Upper lobe of left lung (tissue), 6 donors: Measurements from ENCODE around the gene NUP214. TPM values are rescaled to one million over a fixed set of nuclear protein-coding genes. Genes with fewer than 3 reads are reported as not detected.
"Not testable (repeated sequence)": the region's sequence is repeated elsewhere in the genome, so short reads cannot be mapped to it uniquely, and the experiment has no call there.

Experiments
- ATAC-seq, 2 donors: fragments of 200-7000 bp; cut with Tn5 transposase; one replicate each; pipeline ENCODE4 v1.9.1; 2022; ENCODE audit warnings: mild to moderate bottlenecking in 2 of 2, moderate library complexity in 2 of 2; ENCODE audit not compliant: low FRiP score in 2 of 2
- DNase-seq, 2 donors: peaks; one replicate each; pipeline ENCODE4 v3.0.0-alpha.2; 2019 to 2020
- H3K27ac ChIP-seq, 4 donors: fragments of 200-600 bp; sonication (generic); one replicate each; pipeline ENCODE4 v1.5.1; 2016 to 2019
- H3K27me3 ChIP-seq, 4 donors: fragments of 200-600 bp; sonication (generic); one replicate each; pipeline ENCODE4 v1.5.1; 2017 to 2019
- H3K36me3 ChIP-seq, 4 donors: fragments of 200-600 bp; sonication (generic); one replicate each; pipeline ENCODE4 v1.5.1; 2016 to 2019
- H3K4me1 ChIP-seq, 4 donors: fragments of 200-600 bp; sonication (generic); one replicate each; pipeline ENCODE4 v1.5.1; 2018 to 2019
- H3K4me3 ChIP-seq, 4 donors: fragments of 200-600 bp; sonication (generic); one replicate each; pipeline ENCODE4 v1.5.1; 2017 to 2019; ENCODE audit warnings: mild to moderate bottlenecking in 2 of 4, moderate library complexity in 1 of 4
- H3K9me3 ChIP-seq, 4 donors: fragments of 200-600 bp; sonication (generic); one replicate each; pipeline ENCODE4 v1.5.1; 2018 to 2019
- CTCF ChIP-seq, 6 experiments: fragments of 450-650 bp in 4 of 6; fragments of 200-600 bp in 2 of 6; sonication (generic) in 2 of 6; IDR thresholded peaks; one replicate each; pipeline ENCODE4 v1.5.1; 2016 to 2019; ENCODE audit warnings: antibody characterized with exemption in 6 of 6
- EP300 ChIP-seq, 4 donors: sonication (generic); formaldehyde crosslinking; IDR thresholded peaks; one replicate each; pipeline ENCODE4 v1.5.1; 2017; ENCODE audit warnings: antibody characterized with exemption in 4 of 4, control low read depth in 2 of 4
- POLR2A ChIP-seq, 4 donors: fragments of 450-650 bp; IDR thresholded peaks; one replicate each; pipeline ENCODE4 v1.5.1; 2016 to 2017; ENCODE audit warnings: antibody characterized with exemption in 4 of 4, mild to moderate bottlenecking in 2 of 4
- POLR2AphosphoS5 ChIP-seq, 2 donors: sonication (generic); formaldehyde crosslinking; IDR thresholded peaks; one replicate each; pipeline ENCODE4 v1.5.1; 2017; ENCODE audit warnings: antibody characterized with exemption in 2 of 2
- WGBS, 2 donors: methylation state at CpG; one replicate each; pipeline ENCODE4 v1.1.5; 2017 to 2018; 5-methylcytosine and 5-hydroxymethylcytosine counted together
- total RNA-seq, 6 donors: library from RNA; depleted of rRNA in 4 of 6; stranded (reverse); fragments of >200 nt in 4 of 6; gene quantifications; one replicate each; pipeline versions ENCODE4 v1.1.0 to v1.2.1, GENCODE V29; 2016 to 2021
- donor health status: DM: no; HTN: no; CAD: no; lungs with moderate emphysema.
- donor health status: DM: no; HTN: yes; CAD: no; lungs with severe emphysema.

Gene NUP214
- total RNA-seq, 6 donors from 2014 or later: 35.3 to 113 (median 44.3) TPM

- ATAC-seq: no peak
- Histone ChIP-seq H3K36me3 (no peaks in the 10 kb centered on the region), H3K4me1 (peaks cover 11 to 31% (median 14%) of the 10 kb centered on the region in 4 donors), H3K27me3 (peaks cover 0 to 15% (median 6%) of the 10 kb centered on the region in 4 donors), H3K4me3 (peak overlapping the region; percentile 44 to 81 (median 61)), H3K9me3 (no peaks in the 10 kb centered on the region), H3K27ac (peak overlapping the region; percentile 41 to 64 (median 54))
- no peak for DNase-seq
- 32 to 48% methylated on average over 9 to 16 of the region's 19 CpGs for WGBS, 2 donors
- TF ChIP-seq POLR2A (IDR thresholded peaks at IDR 0.05) (no peak), EP300 (IDR thresholded peaks at IDR 0.05) (no peak), POLR2AphosphoS5 (IDR thresholded peaks at IDR 0.05) (no peak), CTCF (IDR thresholded peaks at IDR 0.05) (no peak)
These were observed 28.0 kb upstream of the NUP214 start for GRCh38 chr9:131097126-131097947.

GRCh38 chr9:131097948-131098278 lies 27.5 kb upstream of the NUP214 start:
- DNase-seq (no peak), ATAC-seq (no peak)
- H3K4me3 ChIP-seq: peak overlapping the region in 2 of 4 donors; percentile 64 to 81
- H3K9me3 ChIP-seq: no peaks in the 10 kb centered on the region
- WGBS, 2 donors: 94% methylated on average over 7 of the region's 8 CpGs; no CpG with 5 or more reads in 1 of the 2 donors
- H3K27ac ChIP-seq: peak overlapping the region in 3 of 4 donors; percentile 6 to 17 (median 15)
- H3K36me3 ChIP-seq: no peaks in the 10 kb centered on the region
- H3K27me3 ChIP-seq: peaks cover 0 to 15% (median 6%) of the 10 kb centered on the region in 4 donors
- TF ChIP-seq POLR2A (IDR thresholded peaks at IDR 0.05) (no peak), EP300 (IDR thresholded peaks at IDR 0.05) (no peak), POLR2AphosphoS5 (IDR thresholded peaks at IDR 0.05) (no peak), CTCF (IDR thresholded peaks at IDR 0.05) (no peak)
- H3K4me1 ChIP-seq: peaks cover 11 to 37% (median 14%) of the 10 kb centered on the region in 4 donors

- Histone ChIP-seq H3K9me3 (no peaks in the 10 kb centered on the region), H3K36me3 (no peaks in the 10 kb centered on the region), H3K4me3 (peak overlapping the region in 1 of 4 donors; percentile 64), H3K4me1 (peaks cover 11 to 37% (median 15%) of the 10 kb centered on the region in 4 donors), H3K27me3 (peaks cover 0 to 15% (median 6%) of the 10 kb centered on the region in 4 donors), H3K27ac (peak overlapping the region in 3 of 4 donors; percentile 6 to 17 (median 15))
- DNase-seq (no peak), ATAC-seq (no peak)
- TF ChIP-seq CTCF (IDR thresholded peaks at IDR 0.05) (no peak), POLR2AphosphoS5 (IDR thresholded peaks at IDR 0.05) (no peak), EP300 (IDR thresholded peaks at IDR 0.05) (no peak), POLR2A (IDR thresholded peaks at IDR 0.05) (no peak)
- 67 to 79% methylated on average over 1 to 13 of the region's 13 CpGs for WGBS, 2 donors
These were observed 26.8 kb upstream of the NUP214 start for GRCh38 chr9:131098391-131099101.

- Histone ChIP-seq H3K9me3 (no peaks in the 10 kb centered on the region), H3K27me3 (peaks cover 0 to 15% (median 6%) of the 10 kb centered on the region in 4 donors), H3K4me3 (no peak overlapping the region), H3K4me1 (peaks cover 11 to 37% (median 15%) of the 10 kb centered on the region in 4 donors), H3K27ac (peak overlapping the region in 1 of 4 donors; percentile 17), H3K36me3 (no peaks in the 10 kb centered on the region)
- WGBS, 2 donors: 94 to 96% methylated on average over 6 to 8 of the region's 8 CpGs
- DNase-seq (no peak), ATAC-seq (no peak)
- TF ChIP-seq POLR2AphosphoS5 (IDR thresholded peaks at IDR 0.05) (no peak), POLR2A (IDR thresholded peaks at IDR 0.05) (no peak)
These were observed 26.2 kb upstream of the NUP214 start for GRCh38 chr9:131099102-131099606.

GRCh38 chr9:131099845-131100244 lies 25.5 kb upstream of the NUP214 start:
- Histone ChIP-seq H3K27me3 (peaks cover 0 to 15% (median 6%) of the 10 kb centered on the region in 4 donors), H3K4me1 (peaks cover 11 to 37% (median 15%) of the 10 kb centered on the region in 4 donors)
- not testable (repeated sequence) for H3K27ac ChIP-seq, DNase-seq, ATAC-seq, H3K9me3 ChIP-seq, H3K36me3 ChIP-seq, H3K4me3 ChIP-seq
- WGBS, 2 donors: 94 to 96% methylated on average over 8 of the region's 8 CpGs
